HG03432 (cell line): ENCODE results near the gene LHX2.

Source experiments
- ATAC-seq: cut with Tn5 transposase; IDR thresholded peaks from one replicate; pipeline ENCODE4 v1.9.1; 2021; ENCODE audit warnings: mild to moderate bottlenecking, moderate library complexity; ENCODE audit not compliant: unreplicated experiment

The LHX2 gene

GRCh38 chr9:124052401-124052800, 40.8 kb downstream of the LHX2 start:
- no peak for ATAC-seq

- peak; percentile 98 for ATAC-seq
Observed at GRCh38 chr9:124054582-124055227, 43.1 kb downstream of the LHX2 start.

- ATAC-seq, result no peak
Observed at GRCh38 chr9:124060844-124061605, 49.5 kb downstream of the LHX2 start.

- no peak for ATAC-seq
Observed at GRCh38 chr9:124062172-124062571, 50.6 kb downstream of the LHX2 start.

DNA sequence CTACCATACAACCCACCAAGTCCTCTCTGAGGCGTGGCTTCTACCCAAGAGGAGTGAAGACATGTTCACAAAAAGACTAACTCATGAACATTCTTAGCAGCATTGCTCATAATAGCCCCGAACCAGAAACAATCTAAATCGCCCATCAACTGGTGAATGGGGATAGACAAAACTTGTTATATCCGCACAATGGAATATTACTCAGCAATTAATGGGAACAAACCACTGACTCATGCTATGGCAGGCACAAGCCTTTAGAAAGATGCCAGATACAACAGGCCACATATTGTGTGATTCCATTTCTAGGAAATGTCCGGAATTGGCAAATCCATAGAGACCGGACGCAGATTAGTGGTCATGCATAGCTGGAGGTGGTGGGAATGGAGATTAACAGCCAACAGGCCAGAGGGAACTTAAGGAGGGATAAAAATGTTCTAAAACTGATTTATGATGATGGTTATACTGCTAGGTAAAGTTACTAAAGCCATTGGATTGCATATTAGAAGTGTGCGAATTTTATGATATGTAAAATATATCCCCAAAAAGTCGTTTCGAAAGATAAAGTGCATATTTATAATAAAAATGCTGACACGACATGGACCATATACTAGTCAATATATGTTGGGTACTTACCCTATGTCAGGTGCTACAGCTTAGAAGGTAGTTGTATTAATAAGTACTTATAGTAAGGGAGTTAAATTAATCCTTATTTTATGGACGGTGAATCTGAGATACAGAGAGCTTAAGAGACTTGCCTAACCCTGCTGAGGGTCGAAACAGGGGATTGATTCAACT, 55.4 kb downstream of the LHX2 start:
- ATAC-seq, result no peak

GRCh38 chr9:124068251-124068650, 56.7 kb downstream of the LHX2 start:
- no peak for ATAC-seq

DNA sequence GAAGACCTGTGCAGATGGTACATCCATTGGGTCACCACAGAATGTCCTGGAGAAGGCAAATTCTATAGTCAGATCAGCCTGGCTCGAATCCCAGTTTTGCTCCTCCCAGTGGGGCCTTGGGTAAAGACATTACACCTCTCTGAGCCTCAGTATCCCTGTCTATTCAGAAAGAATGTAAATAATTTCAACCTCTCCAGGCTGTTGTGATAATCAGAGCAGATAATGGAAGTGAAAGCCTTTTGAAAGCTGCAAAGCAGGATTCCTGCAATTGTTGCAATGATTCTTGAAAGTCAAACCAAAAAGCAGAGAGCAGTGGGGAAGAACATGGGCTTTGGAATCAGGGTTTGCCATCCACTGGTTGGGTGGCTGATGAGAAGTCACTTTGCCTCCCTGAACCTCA, 63.2 kb downstream of the LHX2 start:
- no peak for ATAC-seq

DNA sequence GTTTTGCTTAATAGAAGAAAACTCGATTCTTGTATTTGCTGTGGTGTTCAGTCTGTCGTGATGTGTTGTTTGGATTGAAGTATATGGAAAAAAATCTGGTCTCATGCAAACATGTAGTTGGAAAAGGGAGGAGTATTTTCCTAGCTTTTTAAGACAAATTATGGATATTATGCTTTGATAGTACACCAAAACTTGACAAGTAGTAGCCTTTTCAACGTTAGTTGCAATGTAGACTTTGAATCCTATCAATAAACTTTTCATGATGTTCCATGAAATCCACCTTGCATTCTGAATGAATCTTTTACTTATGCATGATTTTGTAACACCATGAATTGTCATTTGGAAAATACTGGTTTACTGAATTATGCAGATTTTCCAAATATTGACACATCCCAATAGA, 64.2 kb downstream of the LHX2 start:
- no peak for ATAC-seq

GRCh38 chr9:124077915-124078572, 66.5 kb downstream of the LHX2 start:
- no peak for ATAC-seq

DNA sequence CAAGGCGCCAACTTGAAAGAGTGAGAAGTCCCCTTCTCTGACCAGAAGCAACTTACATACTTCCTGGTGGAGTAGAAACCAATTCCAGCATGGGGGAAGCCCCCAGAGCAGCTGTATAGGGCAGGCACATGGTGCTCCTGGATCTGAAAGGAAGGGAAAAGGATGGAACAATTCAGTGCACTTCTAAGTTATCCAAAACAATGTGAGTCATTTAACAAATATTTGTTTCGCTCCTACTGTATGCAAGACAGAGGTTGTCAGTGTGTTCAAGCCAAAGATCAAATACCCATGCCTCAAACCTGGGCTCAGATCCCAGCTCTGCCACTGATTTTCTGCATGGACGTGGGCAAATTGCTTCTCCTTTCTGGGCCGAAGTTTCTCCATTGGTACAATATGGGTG, 67.1 kb downstream of the LHX2 start:
- no peak for ATAC-seq

DNA sequence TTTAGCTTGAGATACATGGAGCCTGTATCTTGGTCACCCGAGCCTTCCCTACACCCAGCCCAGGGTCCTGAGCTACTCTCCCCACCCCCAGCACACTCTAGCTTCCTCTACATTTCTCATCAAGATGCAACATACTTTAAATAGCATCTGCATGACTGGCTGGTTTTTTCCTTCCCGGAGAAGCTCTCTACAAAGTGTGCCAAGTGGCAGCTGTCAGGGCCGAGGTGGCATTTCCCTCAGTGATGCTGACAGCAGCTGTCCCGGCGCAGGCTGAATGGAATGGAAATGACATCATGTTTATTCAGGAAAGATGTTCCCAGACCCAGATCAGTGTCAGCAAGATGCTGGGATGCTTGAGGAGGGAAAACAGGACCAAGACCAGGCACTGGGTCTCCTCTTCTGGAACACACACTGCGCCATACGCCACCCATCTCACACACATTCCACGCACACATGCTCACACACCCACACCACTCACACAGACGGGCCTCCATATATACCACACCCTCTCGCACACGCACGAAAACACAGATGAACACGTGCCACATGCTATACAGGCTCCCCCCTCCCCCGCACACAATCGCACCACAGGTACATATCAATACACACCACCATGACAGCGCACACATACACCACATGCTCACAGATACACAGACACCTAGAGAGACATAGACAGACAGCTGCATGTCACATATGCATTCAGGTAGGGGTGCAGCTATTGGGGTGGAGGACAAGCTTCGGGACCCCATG, 67.8 kb downstream of the LHX2 start:
- ATAC-seq, result no peak

DNA sequence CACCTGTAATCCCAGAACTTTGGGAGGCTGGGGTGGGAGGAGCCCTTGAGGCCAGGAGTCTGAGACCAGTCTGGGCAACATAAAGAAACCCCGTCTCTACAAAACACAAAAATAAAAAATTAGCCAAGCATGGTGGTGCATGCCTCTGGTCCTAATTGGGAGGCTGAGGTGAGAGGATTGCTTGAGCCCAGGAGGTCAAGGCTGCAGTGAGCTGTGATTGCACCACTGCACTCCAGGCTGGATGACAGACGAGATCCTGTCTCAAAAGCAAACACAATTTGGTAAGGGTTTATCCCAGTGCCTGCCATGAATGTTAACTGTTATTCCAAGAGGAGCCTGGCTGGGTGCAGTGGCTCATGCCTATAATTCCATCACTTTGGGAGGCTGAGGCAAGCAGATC, 71.1 kb downstream of the LHX2 start:
- no peak for ATAC-seq
